Esophagus muscularis mucosa (tissue), 4 donors: ENCODE data around the gene KRT74.

Source experiments
- CTCF ChIP-seq, 3 experiments: fragments of 200-600 bp in 2 of 3; fragments of 450-650 bp in 1 of 3; sonication (generic) in 2 of 3; IDR thresholded peaks; one replicate each; pipeline ENCODE4 v1.5.1; 2017 to 2019; ENCODE audit warnings: antibody characterized with exemption in 3 of 3, mild to moderate bottlenecking in 2 of 3, moderate library complexity in 1 of 3
- EP300 ChIP-seq: sonication (generic); formaldehyde crosslinking; IDR thresholded peaks from one replicate; pipeline ENCODE4 v1.6.1; 2017; ENCODE audit warnings: antibody characterized with exemption
- POLR2A ChIP-seq: fragments of 450-650 bp; IDR thresholded peaks from one replicate; pipeline ENCODE4 v1.6.1; 2017; ENCODE audit warnings: antibody characterized with exemption, moderate library complexity, mild to moderate bottlenecking, low read depth
- POLR2AphosphoS5 ChIP-seq, 2 donors: sonication (generic); formaldehyde crosslinking; IDR thresholded peaks; one replicate each; pipeline ENCODE4 v1.6.1; 2017; ENCODE audit warnings: antibody characterized with exemption in 2 of 2

- TF ChIP-seq CTCF (IDR thresholded peaks at IDR 0.05) = no peak
- TF ChIP-seq POLR2A = no peak
- TF ChIP-seq POLR2AphosphoS5 (IDR thresholded peaks at IDR 0.05) = no peak
- TF ChIP-seq EP300 = no peak
Observed at GRCh38 chr12:52541709-52542108, 31.9 kb downstream of the KRT74 start.
